Measurements from ENCODE around the gene DLK2.
"Not testable (repeated sequence)": the region's sequence is repeated elsewhere in the genome, so short reads cannot be mapped to it uniquely, and the experiment has no call there.

DLK2 gene, protein sequence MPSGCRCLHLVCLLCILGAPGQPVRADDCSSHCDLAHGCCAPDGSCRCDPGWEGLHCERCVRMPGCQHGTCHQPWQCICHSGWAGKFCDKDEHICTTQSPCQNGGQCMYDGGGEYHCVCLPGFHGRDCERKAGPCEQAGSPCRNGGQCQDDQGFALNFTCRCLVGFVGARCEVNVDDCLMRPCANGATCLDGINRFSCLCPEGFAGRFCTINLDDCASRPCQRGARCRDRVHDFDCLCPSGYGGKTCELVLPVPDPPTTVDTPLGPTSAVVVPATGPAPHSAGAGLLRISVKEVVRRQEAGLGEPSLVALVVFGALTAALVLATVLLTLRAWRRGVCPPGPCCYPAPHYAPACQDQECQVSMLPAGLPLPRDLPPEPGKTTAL

DNA sequence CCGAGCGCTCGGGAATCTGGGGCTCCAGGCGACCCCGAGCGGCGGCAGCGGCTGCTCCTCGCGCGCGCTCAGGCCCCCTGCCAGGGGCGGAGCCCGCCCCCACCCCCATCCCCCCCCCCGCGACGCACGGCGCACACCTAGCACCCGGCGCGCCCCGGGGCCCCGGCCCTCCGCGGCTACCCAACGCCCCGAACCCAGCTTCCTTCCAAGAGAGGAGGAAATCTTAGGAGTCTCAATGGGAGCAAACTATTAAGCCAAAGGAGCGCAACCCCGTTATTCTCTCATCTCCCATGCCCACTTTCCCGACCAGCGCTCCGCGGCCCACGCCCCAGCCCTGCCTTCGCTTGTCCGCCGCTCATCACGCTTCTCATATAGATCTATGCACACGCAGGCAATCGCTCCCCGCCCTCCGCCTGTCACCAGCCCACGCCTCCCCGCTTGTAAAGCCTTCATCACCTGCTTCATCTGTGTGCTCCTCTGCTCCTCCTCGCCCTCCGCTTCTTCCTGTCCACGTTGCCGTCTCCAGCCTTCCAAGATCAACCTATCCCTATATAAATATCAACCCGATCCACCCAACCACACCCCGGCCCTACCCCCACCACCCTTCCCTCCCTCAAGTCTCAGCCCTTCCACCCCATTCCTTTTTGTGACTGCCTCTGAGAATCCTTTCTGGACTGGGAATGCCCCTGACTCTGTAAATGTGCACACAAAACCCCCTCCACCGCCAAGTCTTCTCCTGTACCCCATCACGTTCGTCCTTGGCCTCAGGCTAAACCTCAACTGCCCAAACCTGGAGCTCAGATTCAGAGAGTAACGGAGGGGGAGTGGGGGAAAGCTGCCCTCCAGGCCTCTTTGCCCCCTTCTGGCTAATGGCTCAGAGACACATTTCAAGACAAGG lies at the start of gene DLK2:
DLK2 (minus strand) TSS at position 18 of the 898 bp plus-strand sequence. CDS start 723 bp downstream, outside the sequence.
- peak; percentile 37 for DNase-seq (ENCODE audit: low spot score)

DNA sequence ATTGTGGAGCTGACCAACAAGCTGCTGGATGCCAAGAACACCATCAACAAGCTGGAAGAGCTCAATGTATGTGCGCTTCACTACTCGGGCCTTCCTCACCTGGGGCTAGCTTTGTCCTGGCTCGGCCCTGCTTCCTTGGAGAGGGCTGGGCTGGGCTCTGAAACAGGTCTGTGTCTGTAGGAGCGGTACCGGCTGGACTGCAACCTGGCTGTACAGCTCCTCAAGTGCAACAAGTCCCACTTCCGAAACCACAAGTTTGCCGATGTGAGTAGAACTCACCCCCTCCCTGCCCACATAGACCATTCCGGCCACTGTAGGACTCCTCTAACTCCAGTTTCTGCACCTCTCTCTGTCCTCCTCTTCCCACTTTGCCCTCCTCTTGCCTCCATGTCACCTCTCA lies 48.1 kb upstream of the DLK2 start:
- DNase-seq (ENCODE audit: low spot score), result no peak

DNA sequence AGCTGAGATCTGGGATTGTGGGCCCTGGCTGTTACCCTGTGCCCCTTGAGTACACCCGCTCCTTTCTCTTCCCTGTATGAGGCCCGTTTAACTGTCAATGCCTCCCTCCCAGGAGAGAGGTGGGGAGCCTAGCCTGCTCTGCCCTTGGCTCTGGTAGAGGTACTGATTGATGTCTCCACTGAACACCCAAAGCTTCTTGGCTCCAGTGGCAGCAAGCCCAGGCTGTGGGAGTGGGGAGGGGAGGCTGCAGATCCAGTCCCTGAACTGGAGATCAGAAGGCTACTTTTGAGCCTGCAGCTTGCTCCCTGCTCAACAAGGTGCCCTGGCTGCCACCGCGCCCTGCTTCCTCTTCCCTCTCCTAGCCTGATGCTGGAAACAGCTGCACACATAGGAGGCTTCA lies 47.3 kb upstream of the DLK2 start:
- no peak for DNase-seq (ENCODE audit: low spot score)

DNA sequence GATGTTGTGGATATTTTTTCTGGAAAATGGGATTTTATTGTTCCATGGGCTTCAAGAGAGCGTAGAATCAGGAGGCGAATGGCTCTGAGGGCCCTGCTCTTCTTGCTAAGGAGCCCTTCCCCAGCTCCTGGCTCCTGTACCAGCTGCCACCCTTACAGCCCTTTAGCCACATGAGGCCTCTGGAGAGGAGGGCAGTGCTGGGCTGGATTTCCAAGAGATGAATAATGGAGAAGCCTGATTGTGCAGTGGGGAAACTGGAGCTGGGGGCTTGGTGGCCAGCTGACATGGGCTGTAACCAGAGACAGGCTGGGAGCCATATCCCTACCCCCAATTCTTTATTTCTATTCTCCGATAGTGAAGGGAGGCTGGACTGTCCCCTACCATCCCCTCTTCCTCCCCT lies 45.6 kb upstream of the DLK2 start:
- DNase-seq (ENCODE audit: low spot score), result no peak

DNA sequence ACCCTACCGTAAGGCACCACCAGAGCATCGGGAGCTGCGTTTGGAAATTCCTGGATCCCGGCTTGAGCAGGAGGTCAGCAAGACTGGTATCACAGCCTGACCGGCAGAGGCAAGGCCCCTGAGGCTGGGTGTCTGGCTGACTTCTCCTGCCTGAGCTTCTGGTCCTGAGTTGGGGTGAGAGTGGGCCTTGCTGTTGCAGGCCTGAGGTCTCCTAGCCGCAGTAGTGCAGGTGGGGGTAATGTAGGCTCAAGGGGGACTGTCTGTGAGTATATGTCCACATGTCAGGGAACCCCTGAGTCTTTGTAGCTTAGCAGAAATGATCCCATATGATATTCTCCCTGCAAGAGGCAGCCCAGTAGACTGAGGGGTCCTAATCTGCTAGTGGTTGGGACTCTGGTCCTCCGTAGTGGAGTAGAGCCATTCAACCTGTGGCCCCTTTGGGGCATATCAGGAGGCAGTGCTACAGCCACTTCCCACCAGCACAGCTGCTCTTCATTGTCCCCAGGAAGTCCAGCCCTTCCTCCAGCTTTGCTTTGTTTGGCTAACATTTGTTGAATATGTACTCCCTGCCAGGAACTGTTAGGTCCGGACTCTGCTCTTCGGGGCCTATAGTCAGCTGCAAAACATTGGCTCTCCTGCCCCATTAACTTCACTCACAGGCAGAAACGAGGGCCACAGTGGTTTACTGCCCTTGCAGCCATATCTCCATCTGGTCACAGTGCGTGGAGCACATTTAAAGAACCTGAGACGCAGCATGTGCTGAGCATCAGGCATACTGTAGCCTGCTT lies 43.9 kb upstream of the DLK2 start:
- no peak for DNase-seq (ENCODE audit: low spot score)

DNA sequence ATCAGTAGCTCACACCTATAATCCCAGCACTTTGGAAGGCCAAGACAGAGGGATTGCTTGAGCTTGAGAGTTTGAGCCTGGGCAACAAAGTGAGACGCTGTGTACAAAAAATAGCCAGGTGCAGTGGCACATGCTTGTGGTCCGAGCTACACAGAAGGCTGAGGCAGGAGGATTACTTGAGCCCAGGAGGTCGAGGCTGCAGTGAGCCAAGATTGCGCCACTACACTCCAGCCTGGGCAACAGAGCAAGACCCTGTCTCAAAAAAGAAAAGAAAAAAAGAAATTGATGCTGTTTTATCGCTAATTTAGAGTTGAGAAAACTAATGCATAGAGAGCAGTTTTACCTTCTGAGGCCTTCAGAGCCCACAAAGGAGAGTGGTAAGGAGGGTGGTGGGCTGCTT lies 42.9 kb upstream of the DLK2 start:
- not testable (repeated sequence) for DNase-seq (ENCODE audit: low spot score)

DNA sequence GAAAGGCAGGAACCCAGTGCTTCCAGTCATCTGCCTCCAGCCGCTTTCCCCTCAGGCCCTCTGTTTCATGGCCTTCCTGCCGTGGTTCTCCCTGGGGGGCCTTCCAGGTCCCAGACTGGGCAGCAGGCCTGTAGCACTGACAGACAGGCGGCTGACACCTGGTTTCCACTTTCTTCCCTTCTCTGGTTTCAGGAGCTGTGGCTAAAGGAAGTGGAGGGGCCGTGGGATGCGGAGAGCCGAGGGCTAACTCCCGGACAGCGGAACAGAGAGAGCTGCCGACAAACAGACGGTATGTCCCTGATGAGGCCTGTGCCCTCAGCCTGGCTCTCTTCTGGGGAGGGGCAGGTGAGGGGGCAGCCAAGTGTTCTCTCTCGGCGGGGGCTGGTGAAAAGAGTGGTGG lies 42.3 kb upstream of the DLK2 start:
- DNase-seq (ENCODE audit: low spot score), result no peak

DNA sequence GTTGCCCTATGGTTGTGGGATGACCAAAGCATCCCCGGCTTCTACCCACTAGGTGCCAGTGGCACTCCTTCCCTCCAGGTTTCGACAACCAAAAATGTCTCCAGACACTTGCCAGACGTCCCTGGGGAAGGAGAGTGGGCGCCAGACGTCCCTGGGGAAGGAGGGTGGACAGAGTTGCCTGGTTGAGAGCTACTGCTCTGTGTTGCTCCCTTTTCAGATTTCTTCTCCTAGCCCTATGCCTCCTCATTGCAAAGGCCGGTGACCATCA lies 41.7 kb upstream of the DLK2 start:
- no peak for DNase-seq (ENCODE audit: low spot score)

DNA sequence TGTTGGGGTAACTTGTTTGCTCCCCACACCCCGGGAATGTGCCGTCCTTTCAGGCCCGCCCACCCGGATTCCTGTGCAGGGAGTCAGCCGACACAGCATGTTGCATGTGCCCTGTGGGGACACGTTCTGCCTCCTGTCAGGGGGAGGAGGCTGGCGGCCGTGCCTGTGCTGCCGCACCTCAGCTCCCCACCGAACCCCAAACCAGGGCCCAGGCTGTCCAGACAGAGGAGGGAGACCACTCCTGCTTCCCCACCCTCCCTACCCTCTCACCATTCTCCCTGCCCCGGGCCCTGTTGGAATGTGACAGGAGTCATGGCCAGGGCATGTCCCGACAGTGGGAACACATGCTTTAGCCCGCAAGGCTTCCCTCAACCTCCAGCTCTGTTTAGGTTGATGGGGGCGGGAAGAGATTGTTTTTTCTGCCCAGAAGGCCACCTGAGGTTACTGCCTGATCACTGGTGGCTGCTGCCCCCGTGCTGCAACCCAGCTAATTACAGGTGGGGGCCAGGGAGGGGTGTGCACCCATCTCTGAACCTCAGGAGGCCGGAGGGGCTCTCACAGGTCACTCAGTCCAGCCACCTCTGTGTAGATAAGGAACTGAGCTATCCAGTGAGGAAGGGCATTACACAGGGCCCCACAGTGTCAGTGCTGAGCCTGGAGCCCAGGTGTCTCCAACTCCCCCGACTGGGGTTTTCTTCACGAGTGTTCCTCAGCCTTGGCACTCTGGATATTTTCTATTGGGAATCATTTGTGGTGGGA lies 41.2 kb upstream of the DLK2 start:
- peak; percentile 84 for DNase-seq (ENCODE audit: low spot score)

DNA sequence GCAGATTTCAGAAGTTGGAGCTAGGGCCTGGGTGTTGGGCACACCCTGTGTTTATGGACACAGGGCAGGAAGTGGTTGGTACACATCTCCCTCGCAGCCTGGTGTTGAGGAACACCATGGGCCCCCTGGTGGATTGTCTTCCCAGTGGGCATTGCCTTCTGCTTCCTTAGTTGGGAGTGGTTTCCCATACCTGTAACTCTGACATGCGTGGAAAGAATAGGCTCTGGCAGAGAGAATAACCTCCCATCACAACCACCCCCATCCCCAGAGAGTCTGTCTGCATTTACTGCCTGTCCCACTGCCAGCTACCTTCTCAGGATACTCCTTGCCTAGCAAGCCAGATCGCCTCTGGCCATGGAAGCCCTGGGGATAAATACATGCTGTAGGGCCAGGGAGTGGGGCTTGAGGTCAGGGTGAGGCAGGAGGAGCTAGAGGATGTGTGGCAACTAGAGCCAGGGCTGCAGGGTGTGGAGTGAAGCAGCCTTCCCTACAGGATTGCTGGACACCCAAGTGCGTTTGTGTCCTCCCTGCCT lies 40.1 kb upstream of the DLK2 start:
- DNase-seq (ENCODE audit: low spot score), result peak; percentile 34

DNA sequence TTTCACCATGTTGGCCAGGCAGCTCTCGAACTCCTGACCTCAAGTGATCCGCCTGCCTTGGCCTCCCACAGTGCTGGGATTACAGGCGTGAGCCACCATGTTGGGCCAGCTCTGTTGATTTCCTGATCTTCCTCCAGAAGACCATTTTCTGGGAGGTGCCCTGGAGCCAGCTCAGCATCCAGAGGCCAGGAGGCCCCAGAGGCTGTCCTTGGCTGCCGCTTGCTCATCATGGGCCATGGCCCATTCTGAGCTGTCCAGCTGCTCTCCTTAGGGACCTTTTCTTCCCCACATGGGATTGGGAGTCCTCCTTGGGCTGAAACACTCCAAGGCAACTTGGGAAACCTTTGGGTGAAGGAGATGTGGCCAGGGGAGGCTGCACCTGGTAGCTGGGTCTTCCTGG lies 39.4 kb upstream of the DLK2 start:
- no peak for DNase-seq (ENCODE audit: low spot score)

DNA sequence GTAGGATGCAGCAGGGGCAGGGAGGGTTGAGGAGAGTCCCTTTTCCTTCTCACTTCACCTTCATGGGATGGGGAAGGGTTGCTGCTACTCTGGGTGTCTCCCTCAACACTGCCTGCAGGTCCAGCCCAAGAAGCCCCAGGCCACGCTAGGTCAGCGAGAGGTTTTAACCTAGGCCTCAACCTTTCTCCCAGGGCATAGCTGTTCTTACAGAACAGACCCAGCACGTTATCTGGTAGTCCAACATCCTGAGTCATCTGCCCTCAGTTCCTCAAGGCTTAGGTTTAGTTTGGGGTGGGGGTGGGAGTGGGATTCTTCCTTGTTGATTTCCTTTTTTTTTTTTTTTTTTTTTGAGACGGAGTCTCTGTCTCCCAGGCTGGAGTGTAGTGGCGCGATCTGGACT lies 39.0 kb upstream of the DLK2 start:
- no peak for DNase-seq (ENCODE audit: low spot score)

DNA sequence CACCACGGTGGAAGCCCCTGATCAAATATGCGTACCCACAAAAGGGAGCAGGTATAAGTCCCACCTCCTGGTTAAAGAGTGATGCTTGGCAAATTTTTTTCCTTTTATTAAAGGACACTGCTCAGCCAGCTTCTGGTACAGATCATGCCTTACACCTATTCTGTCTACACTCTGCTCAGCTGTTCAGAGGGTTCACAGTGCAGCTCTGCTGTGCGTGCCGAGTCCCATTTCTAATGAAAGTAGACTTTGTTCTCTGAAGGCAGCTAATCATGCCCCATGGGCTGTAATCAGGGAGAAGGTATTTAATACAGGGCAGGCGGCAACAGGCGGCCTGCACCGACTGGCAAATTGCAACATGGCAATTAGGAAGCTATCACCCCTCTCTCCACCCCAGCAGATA lies 38.5 kb upstream of the DLK2 start:
- no peak for DNase-seq (ENCODE audit: low spot score)

DNA sequence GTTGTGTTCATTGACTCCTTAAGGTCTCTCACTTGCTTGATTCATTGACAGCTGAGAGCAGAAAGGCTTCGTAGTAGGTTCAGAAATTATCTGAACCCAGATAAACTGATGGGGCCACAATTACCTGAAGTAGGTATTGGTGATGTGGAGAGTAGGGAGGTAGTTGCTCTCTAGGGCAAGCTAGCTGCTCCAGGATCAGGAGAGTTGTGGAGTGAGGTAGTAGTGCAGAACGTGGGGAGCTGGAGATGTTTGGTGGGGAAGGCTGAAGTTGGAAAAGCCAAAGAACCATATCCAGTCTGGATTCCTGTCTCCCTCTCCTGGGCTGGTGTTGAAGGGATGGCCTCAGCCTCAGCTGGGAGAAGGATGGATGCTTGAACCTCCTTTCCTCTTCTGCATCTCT lies 37.9 kb upstream of the DLK2 start:
- no peak for DNase-seq (ENCODE audit: low spot score)

DNA sequence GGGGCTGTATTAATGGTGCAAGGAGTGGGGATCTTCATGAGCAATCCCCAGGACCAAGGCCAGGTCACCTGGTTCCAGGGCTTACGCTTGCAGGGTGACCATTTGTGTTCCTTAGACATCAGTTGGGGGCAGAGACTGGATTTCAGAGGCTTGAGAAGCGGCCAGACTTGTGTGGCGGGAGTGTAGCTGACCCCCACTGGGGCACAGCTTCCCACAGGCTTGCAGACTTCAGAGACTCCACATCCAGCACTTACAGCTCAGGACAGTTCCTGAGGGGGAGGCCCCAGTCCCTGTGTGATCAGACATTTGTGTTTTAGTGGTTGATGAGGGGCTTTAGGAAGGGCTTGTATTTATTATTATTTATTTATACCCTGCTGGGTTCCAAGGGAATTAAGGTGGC lies 37.3 kb upstream of the DLK2 start:
- DNase-seq (ENCODE audit: low spot score), result no peak

DNA sequence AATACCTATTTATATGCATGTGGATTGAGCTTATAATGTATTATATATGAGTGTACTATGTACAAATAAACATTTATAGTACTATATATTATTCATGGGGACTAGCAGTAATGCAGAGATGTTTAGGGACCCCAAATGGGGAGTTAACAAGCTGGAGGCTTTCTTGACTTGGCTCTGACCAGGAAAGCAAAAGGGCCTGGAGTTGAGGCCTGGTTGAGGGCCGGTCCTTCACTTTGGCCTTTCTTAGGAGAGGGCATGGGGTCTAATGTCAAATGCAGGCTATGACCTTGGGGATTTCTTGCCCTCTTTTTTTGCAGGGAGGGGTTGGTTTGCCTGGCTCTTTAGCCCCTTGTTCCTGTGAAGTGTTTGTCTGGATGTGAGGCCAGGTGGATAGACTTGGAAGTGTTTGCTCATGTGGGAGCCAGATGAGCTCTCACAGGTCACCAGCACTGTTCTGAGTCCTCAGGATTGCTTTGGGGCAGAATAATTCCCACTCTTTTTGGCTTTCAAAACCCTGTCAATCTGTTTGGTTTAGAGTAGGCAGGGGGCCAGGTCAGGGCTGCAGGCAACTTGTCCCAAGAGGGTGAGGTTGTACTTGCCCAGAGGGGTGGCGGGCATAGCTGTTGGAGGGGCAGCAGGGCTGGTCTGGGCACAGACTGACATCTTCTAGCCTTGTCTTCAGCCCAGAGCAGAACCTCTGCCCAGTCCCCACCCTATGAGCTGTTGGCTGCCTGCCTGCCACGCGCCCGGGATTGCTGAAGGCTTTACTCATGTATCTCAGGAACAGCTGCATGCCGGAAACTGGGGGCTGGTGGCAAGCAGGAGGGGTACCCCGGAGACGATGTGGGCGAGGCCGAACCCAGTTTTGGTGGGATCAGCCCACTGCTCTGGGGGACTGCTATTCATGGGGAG lies 36.7 kb upstream of the DLK2 start:
- peak; percentile 92 for DNase-seq (ENCODE audit: low spot score)

DNA sequence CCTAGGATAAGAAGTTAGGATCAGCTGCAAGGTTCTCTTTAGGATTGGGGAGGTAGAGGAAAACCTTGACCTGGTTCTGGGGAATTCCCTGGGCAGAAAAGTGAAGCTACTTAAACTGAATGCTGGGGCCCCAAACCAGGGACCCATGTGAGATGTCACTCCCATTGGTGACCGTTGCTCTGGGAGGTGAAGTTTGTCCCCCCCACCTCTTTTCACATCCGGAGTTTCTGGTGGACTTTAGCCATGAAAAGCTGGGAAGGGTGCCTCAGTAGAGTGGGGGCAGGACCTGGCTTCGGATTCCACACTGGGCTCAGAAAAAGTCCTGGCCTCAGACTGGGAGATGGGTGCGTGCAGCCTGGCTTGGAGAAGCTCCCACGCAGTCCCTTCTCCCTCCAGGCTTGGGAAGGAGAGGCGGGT lies 35.2 kb upstream of the DLK2 start:
- DNase-seq (ENCODE audit: low spot score), result no peak

DNA sequence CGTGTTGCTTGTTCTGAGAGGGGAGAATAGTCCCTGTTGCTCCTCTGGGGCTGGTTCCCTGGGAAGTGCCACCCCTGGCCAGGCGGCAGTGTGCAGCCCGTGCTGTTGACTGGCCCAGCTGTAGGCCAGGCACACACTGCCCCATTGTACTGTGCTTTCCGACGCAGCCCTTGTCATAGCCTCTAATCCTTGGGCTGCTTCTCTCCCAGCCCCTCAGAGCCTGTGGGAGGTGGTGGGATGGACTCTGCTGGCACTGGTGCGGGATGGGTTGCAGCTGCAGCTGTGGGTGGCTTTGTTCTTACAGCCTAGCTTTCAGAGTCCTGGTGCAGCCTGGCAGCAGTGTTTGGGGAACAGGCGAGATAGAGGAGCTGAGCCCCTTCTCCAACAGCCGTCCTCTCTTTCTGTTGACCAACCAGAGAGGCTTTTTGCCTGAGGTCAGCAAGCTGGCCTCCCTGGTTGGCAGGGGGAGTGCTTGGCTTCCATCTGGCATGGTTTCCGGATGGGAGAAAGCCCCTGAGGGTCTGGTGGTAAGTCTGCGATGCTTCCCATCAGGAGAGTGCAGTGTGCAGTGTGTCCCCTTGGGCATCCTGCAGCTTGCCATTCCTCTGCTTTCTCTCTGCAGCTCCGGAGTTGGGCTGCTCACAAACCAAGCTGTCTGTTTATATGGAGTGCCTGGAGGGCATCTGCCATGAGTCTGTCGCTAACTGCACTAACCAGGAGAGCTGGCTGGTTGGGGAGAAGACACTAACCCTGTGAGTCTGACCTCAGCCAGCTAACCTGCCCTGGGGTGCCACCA lies 34.1 kb upstream of the DLK2 start:
- DNase-seq (ENCODE audit: low spot score), result no peak

DNA sequence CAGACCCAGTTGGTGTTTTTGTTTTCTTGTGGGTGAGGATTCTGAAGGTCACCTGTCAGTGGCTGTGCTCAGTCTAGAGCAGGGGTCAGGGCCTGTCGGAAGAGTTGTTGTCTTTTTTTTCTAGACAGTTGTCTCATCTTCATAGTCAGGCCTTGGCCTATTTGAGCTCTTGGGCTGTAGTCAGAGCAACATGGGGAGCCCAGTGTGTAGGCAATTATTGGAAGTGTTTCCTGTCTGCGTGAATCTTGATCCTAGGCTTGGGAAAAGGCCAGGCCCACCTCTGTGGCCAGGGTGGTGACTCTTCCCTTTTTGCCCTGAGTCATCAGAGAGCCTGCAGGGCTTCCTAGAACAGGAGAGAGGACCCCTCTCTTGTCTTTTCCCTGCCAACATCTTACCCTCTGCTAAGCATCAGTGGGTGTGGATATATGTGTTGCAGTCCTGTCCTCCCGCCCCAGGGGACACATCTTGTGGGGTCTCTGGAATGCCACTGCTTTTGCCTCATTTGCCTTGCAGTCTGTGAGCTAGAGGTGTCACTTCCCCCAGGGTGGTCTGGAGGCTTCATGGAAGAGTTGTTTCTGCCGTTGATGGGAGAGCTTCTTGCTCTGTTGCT lies 33.4 kb upstream of the DLK2 start:
- DNase-seq (ENCODE audit: low spot score), result peak; percentile 28
